Body of pancreas (tissue), 4 donors: ENCODE measurements around the gene VIPR1. TPM values are rescaled to one million over a fixed set of nuclear protein-coding genes. Genes with fewer than 3 reads are reported as not detected.

ENCODE experiments used
- ATAC-seq: fragments of 150-250 bp; one replicate; pipeline ENCODE4 v1.9.1; 2016
- DNase-seq, 4 donors: peaks; one replicate each; pipeline ENCODE4 v3.0.0-alpha.2; 2019
- H3K27ac ChIP-seq, 4 donors: fragments of 200-600 bp; sonication (generic); 1 replicate in 3 of 4; 2 replicates in 1 of 4; pipeline versions ENCODE4 v1.5.1 to v1.6.1; 2016 to 2019; ENCODE audit warnings: mild to moderate bottlenecking in 1 of 4, mixed read lengths in 1 of 4, moderate library complexity in 1 of 4
- H3K27me3 ChIP-seq, 2 donors: fragments of 200-600 bp; sonication (generic); one replicate each; pipeline ENCODE4 v1.6.0; 2016; ENCODE audit warnings: mild to moderate bottlenecking in 1 of 2
- H3K36me3 ChIP-seq, 2 donors: fragments of 200-600 bp; sonication (generic); replicated peaks in 1 of 2; 2 replicates each; pipeline ENCODE4 v1.5.1; 2016; ENCODE audit warnings: low read depth in 2 of 2; ENCODE audit not compliant: insufficient read depth in 1 of 2
- H3K4me1 ChIP-seq: fragments of 200-600 bp; sonication (generic); one replicate; pipeline ENCODE4 v1.6.0; 2016
- H3K4me3 ChIP-seq, 2 donors: fragments of 200-600 bp; sonication (generic); 1 replicate in 1 of 2; 2 replicates in 1 of 2; pipeline ENCODE4 v1.5.1; 2016 to 2019
- H3K9me3 ChIP-seq, 3 donors: fragments of 200-600 bp; sonication (generic); 1 replicate in 2 of 3; 2 replicates in 1 of 3; pipeline ENCODE4 v1.5.1; 2016
- CTCF ChIP-seq, 7 experiments: fragments of 450-650 bp in 4 of 7; fragments of 200-600 bp in 3 of 7; sonication (generic) in 3 of 7; IDR thresholded peaks; one replicate each; pipeline ENCODE4 v1.5.1; 2016 to 2019; ENCODE audit warnings: antibody characterized with exemption in 7 of 7
- POLR2A ChIP-seq, 3 donors: fragments of 450-650 bp; IDR thresholded peaks; one replicate each; pipeline ENCODE4 v1.6.1; 2016; ENCODE audit warnings: antibody characterized with exemption in 3 of 3, mild to moderate bottlenecking in 2 of 3
- WGBS, 2 donors: methylation state at CpG; one replicate each; pipeline ENCODE4 v1.1.5; 2017; 5-methylcytosine and 5-hydroxymethylcytosine counted together
- intact Hi-C: fragments of 100-400 bp; cut with DNase I; formaldehyde crosslinking; loops from one replicate; pipeline ENCODE4 v1.15.1; 2023
- total RNA-seq, 2 donors: library from RNA; depleted of rRNA; stranded (reverse); fragments of >200 nt; gene quantifications; one replicate each; pipeline ENCODE4 v1.1.0, GENCODE V29; 2016

VIPR1 gene
- total RNA-seq, 2 donors from 2014 or later = 0.99 to 10.6 TPM

DNA sequence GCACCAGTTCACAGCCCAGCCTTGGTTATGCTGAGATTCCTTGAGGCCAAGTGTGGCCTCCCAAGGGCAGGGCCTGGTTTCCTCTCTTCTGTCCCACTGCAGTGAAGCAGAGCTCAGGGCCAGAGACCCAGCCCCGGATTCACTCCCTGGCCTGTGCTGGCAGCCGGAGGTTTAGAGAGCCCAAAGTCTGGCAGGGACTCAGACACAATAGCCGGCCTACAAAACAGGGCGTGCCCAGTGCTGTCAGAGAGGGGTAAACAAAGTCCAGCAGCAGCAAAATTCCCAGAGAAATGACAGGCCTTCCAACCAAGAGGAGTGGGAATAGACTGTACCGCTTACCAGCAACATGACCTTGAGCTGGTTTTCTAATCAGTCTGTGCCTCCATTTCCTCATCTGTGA, 14.0 kb downstream of the VIPR1 start:
- Histone ChIP-seq H3K4me3 (no peak overlapping the region), H3K27me3 (no peaks in the 10 kb centered on the region), H3K36me3 (no peaks in the 10 kb centered on the region), H3K27ac (no peak overlapping the region), H3K4me1 (no peaks in the 10 kb centered on the region), H3K9me3 (no peaks in the 10 kb centered on the region)
- intact Hi-C loops = no loop called here
- WGBS, 2 donors = 86 to 95% methylated on average over 4 to 5 of the region's 5 CpGs
- DNase-seq (no peak), ATAC-seq (no peak)
- TF ChIP-seq CTCF (IDR thresholded peaks at IDR 0.05) (no peak), POLR2A (IDR thresholded peaks at IDR 0.05) (no peak)

GRCh38 chr3:42517117-42517516, 14.7 kb downstream of the VIPR1 start:
- intact Hi-C loops = no loop called here
- Histone ChIP-seq H3K9me3 (no peaks in the 10 kb centered on the region), H3K27ac (no peak overlapping the region), H3K27me3 (no peaks in the 10 kb centered on the region), H3K36me3 (no peaks in the 10 kb centered on the region), H3K4me1 (no peaks in the 10 kb centered on the region), H3K4me3 (no peak overlapping the region)
- ATAC-seq (no peak), DNase-seq (no peak)
- WGBS, 2 donors = 57 to 58% methylated on average over 3 to 4 of the region's 4 CpGs
- TF ChIP-seq POLR2A (IDR thresholded peaks at IDR 0.05) = no peak
- no peak for TF ChIP-seq CTCF (IDR thresholded peaks at IDR 0.05)

GRCh38 chr3:42518800-42519567, 16.5 kb downstream of the VIPR1 start:
- TF ChIP-seq POLR2A (IDR thresholded peaks at IDR 0.05) (no peak), CTCF (IDR thresholded peaks at IDR 0.05) (peak in 1 of 7 experiments; percentile 12)
- Histone ChIP-seq H3K4me3 (no peak overlapping the region), H3K4me1 (no peaks in the 10 kb centered on the region), H3K27ac (no peak overlapping the region), H3K9me3 (no peaks in the 10 kb centered on the region), H3K27me3 (no peaks in the 10 kb centered on the region), H3K36me3 (no peaks in the 10 kb centered on the region)
- intact Hi-C loops = no loop called here
- DNase-seq = peak in 1 of 4 donors; percentile 44
- ATAC-seq = no peak
- 82 to 83% methylated on average over 6 of the region's 6 CpGs for WGBS, 2 donors

- intact Hi-C loops = no loop called here
- 59 to 67% methylated on average over 2 of the region's 2 CpGs for WGBS, 2 donors
- TF ChIP-seq CTCF (IDR thresholded peaks at IDR 0.05) = no peak
- no peak for TF ChIP-seq POLR2A (IDR thresholded peaks at IDR 0.05)
- DNase-seq (no peak), ATAC-seq (no peak)
- Histone ChIP-seq H3K4me1 (no peaks in the 10 kb centered on the region), H3K36me3 (no peaks in the 10 kb centered on the region), H3K27me3 (no peaks in the 10 kb centered on the region), H3K4me3 (no peak overlapping the region), H3K27ac (no peak overlapping the region), H3K9me3 (no peaks in the 10 kb centered on the region)
Measured at GRCh38 chr3:42519568-42519962, 17.1 kb downstream of the VIPR1 start.

DNA sequence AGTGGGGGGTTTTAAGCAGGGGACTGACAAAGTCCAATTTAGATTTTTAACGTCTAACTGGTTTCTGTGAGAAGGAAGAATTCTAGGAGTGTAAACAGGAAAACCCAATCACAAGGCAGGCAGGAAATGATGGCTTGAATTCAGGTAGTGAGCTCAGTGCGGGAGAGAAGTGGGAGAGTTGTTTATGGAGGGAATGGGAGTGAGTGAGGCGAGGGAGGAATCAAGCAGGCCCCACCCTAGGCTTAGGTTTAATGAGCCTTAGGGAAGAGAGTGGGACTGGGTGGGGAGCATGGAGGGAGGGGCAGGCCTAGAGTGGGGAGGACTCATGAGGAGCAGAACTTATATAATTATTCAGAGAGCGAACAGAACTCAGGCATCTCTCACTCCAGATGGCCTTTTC, 17.9 kb downstream of the VIPR1 start:
- ATAC-seq (no peak), DNase-seq (no peak)
- H3K4me1 ChIP-seq = no peaks in the 10 kb centered on the region
- 66 to 83% methylated on average over 4 of the region's 4 CpGs for WGBS, 2 donors
- no peaks in the 10 kb centered on the region for H3K27me3 ChIP-seq
- no peak overlapping the region for H3K27ac ChIP-seq
- H3K36me3 ChIP-seq = no peaks in the 10 kb centered on the region
- H3K9me3 ChIP-seq = no peaks in the 10 kb centered on the region
- H3K4me3 ChIP-seq = no peak overlapping the region
- intact Hi-C loops = no loop called here
- no peak for TF ChIP-seq CTCF (IDR thresholded peaks at IDR 0.05)
- no peak for TF ChIP-seq POLR2A (IDR thresholded peaks at IDR 0.05)
